Measurements from ENCODE around the gene BRDT. TPM values are rescaled to one million over a fixed set of nuclear protein-coding genes. Genes with fewer than 3 reads are reported as not detected.

The BRDT gene
- not detected in 2 replicates for total RNA-seq (2021)
- not detected for Bru-seq, nascent RNA
- BruChase-seq, experiment 1, labeled RNA remaining after a 2-hour chase, result percentile 1 among the genes with signal in this experiment
- not detected for BruChase-seq, experiment 2, labeled RNA remaining after a 6-hour chase
- long read RNA-seq, result 0 reads

DNA sequence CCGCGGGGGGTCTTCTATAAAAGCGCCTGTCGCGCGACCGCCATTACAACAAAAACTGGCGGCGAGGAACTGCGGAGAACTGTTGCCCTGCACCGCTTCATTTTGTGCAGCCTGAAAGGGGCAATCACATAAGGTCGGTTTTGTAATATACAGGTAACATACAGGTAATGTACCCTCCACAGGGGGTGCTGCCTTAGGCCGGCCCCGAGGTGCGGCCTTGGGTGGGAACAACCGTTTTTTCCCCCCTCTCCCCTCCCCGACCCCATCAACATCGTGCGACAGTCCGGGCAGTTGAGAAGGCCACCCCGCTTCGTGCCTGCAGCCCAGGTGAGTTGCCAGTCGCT is at the start of gene BRDT:
Gene BRDT, plus strand, starts transcription at position 46 of the 344 bp plus-strand sequence. CDS start 13,354 bp downstream, outside the sequence.
- CTCF ChIA-PET, result no interaction called here
- intact Hi-C loops (cut with micrococcal nuclease; ENCODE audit: unreplicated experiment), result no loop called here
- no TSS peak for BruUV-seq (replicated peaks)

DNA sequence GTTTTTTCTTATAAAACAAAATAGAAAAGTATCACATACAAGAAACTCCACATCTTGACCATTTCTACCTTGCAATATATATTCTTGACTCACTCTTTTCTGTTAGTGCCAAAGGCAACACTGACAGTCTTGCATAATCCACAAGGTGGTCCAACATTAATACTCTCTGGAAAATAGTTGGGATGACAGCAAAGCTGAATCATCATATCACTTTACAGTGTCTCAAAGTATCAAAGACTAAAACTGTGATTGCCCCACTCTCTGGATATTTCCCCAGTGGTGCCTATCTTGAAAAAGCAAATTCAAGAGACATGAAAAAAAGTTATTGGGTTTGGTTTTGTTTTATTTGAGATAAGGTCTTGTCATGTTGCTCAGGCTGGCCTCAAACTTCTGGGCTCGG is 48.6 kb upstream of the BRDT start:
- intact Hi-C loops (cut with micrococcal nuclease; ENCODE audit: unreplicated experiment), result no loop called here
- Histone ChIP-seq H3K36me3 (ENCODE audit: insufficient read depth, low read length, poor library complexity, severe bottlenecking) (no peaks in the 10 kb centered on the region), H3K4me3 (ENCODE audit: low read depth, low read length, poor library complexity, severe bottlenecking) (no peak overlapping the region), H3K9me3 (ENCODE audit: low read depth, low read length, poor library complexity, severe bottlenecking) (no peaks in the 10 kb centered on the region), H3K27me3 (replicated peaks; ENCODE audit: insufficient read depth, low read depth, low read length, poor library complexity) (no peaks in the 10 kb centered on the region), H3K4me1 (ENCODE audit: insufficient read depth, low read length, poor library complexity, severe bottlenecking) (no peaks in the 10 kb centered on the region), H3K27ac (ENCODE audit: low read depth, low read length, poor library complexity, severe bottlenecking) (no peak overlapping the region)
- no peak for DNase-seq (ENCODE audit: low spot score)
- CTCF ChIA-PET, result no interaction called here
- POLR2A ChIA-PET (ENCODE audit: low non-redundant PET), result no interaction called here
- TF ChIP-seq EZH2 (IDR thresholded peaks at IDR 0.05; ENCODE audit: borderline replicate concordance, low read depth, low read length, poor library complexity, severe bottlenecking) (no peak), CTCF (conservative IDR thresholded peaks at IDR 0.05; ENCODE audit: low read depth, low read length) (no peak)
- no TSS peak for BruUV-seq (replicated peaks)

More for the DNA sequence above, at the start of gene BRDT:
- no peak within 1 kb of the TSS for H3K4me3 ChIP-seq (ENCODE audit: low read depth, low read length, poor library complexity, severe bottlenecking)
- no peaks in the 10 kb centered on the region for H3K9me3 ChIP-seq (ENCODE audit: low read depth, low read length, poor library complexity, severe bottlenecking)
- DNase-seq (ENCODE audit: low spot score), result no peak
- no peak for TF ChIP-seq EZH2 (IDR thresholded peaks at IDR 0.05; ENCODE audit: borderline replicate concordance, low read depth, low read length, poor library complexity, severe bottlenecking)
- no peak for TF ChIP-seq CTCF (conservative IDR thresholded peaks at IDR 0.05; ENCODE audit: low read depth, low read length)
- no peaks in the 10 kb centered on the region for H3K4me1 ChIP-seq (ENCODE audit: insufficient read depth, low read length, poor library complexity, severe bottlenecking)
- no peaks in the 10 kb centered on the region for H3K27me3 ChIP-seq (replicated peaks; ENCODE audit: insufficient read depth, low read depth, low read length, poor library complexity)
- H3K36me3 ChIP-seq (ENCODE audit: insufficient read depth, low read length, poor library complexity, severe bottlenecking), result no peaks in the 10 kb centered on the region
- POLR2A ChIA-PET (ENCODE audit: low non-redundant PET), result no interaction called here
- no peak within 1 kb of the TSS for H3K27ac ChIP-seq (ENCODE audit: low read depth, low read length, poor library complexity, severe bottlenecking)

GRCh38 chr1:91901231-91901630 is 48.0 kb upstream of the BRDT start:
- DNase-seq (ENCODE audit: low spot score), result no peak
- Histone ChIP-seq H3K36me3 (ENCODE audit: insufficient read depth, low read length, poor library complexity, severe bottlenecking) (no peaks in the 10 kb centered on the region), H3K27me3 (replicated peaks; ENCODE audit: insufficient read depth, low read depth, low read length, poor library complexity) (no peaks in the 10 kb centered on the region), H3K4me1 (ENCODE audit: insufficient read depth, low read length, poor library complexity, severe bottlenecking) (no peaks in the 10 kb centered on the region), H3K9me3 (ENCODE audit: low read depth, low read length, poor library complexity, severe bottlenecking) (no peaks in the 10 kb centered on the region), H3K27ac (ENCODE audit: low read depth, low read length, poor library complexity, severe bottlenecking) (no peak overlapping the region), H3K4me3 (ENCODE audit: low read depth, low read length, poor library complexity, severe bottlenecking) (no peak overlapping the region)
- intact Hi-C loops (cut with micrococcal nuclease; ENCODE audit: unreplicated experiment), result no loop called here
- TF ChIP-seq EZH2 (IDR thresholded peaks at IDR 0.05; ENCODE audit: borderline replicate concordance, low read depth, low read length, poor library complexity, severe bottlenecking) (no peak), CTCF (conservative IDR thresholded peaks at IDR 0.05; ENCODE audit: low read depth, low read length) (no peak)
- no TSS peak for BruUV-seq (replicated peaks)
- CTCF ChIA-PET, result no interaction called here
- POLR2A ChIA-PET (ENCODE audit: low non-redundant PET), result interaction anchor here (0.6 kb wide), 1 partner anchor 91 kb away, joined by 3 read pairs; no protein-coding TSS in a partner anchor
